Amygdala (tissue), 56 donors: ENCODE results near the gene EPHB1.
"Not testable (repeated sequence)": the region's sequence is repeated elsewhere in the genome, so short reads cannot be mapped to it uniquely, and the experiment has no call there.

Source experiments
- DNase-seq, 56 donors: peaks; one replicate each; lab custom pipeline; 2025; lab: John Stamatoyannopoulos, UW

EPHB1 gene

DNA sequence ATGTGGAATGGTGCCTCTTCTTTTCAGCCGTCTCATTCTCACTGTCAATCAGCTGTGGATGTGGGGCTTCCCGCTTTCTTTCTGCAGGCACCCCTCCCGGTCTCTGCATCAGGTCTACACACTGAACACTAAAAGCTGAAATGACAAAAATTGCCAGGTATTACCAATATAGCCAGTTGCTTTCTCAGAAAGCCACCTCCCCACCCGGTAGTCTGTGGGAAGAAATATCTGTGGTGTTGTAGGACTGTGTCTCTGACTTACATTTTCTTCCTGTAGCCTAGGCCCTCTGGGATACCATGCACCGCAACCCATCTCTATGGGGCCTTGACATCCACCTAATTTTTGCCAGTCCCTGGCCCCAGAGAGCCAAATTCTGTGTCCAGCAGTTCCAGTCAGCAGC, 19.2 kb upstream of the EPHB1 start:
- no peak for DNase-seq

DNA sequence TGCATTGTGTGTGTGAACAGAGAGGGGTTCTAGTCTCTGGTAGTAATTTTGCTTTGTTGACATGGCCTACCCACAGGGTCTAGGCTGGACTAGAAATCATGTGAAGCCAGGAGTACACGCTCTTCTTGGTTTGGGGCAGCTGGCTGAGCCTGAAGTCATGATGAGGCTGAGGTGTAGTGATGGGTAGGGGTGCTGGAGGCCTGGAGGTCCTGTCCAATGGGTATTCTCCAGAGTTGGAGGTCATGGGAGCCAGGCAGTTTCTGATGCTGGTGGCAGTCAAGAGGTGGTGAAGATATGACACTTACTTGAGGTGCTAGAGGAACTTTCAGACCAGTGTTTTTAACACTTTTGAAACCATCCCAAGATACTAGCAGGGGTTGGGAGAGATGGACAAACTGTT, 18.5 kb upstream of the EPHB1 start:
- DNase-seq, result no peak

DNA sequence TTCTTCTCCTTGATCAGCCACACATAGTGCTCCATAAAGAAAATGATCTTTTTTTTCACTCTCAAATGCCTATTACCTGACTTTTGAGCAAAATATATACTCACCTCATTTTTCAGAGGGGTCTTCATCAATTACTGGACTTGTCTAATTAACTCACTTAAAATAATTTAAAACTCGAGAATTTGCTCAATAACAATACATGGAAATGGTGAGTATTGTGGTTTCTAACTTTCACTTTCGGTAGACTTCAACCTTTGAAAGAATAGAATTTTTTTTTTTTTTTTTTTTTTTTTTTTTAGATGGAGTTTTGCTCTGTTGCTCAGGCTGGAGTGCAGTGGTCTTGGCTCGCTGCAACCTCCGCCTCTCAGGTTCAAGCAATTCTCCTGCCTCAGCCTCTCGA, 17.7 kb upstream of the EPHB1 start:
- no peak for DNase-seq

DNA sequence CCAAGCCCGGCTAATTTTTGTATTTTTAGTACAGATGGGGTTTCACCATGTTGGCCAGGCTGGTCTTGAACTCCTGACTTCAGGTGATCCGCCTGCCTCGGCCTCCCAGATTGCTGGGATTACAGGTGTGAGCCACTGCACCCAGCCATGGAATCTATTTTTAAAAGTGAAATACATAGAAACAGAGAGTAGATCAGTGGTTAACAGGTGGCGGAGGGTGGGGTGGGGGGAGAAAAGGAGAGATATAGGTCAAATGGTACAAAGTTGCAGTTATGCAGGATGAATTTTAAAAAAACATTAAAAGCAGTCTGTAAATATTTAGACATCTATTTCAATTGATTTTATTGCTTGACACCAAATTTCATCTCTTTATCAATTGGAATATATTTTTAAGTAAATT, 6.8 kb upstream of the EPHB1 start:
- not testable (repeated sequence) for DNase-seq

DNA sequence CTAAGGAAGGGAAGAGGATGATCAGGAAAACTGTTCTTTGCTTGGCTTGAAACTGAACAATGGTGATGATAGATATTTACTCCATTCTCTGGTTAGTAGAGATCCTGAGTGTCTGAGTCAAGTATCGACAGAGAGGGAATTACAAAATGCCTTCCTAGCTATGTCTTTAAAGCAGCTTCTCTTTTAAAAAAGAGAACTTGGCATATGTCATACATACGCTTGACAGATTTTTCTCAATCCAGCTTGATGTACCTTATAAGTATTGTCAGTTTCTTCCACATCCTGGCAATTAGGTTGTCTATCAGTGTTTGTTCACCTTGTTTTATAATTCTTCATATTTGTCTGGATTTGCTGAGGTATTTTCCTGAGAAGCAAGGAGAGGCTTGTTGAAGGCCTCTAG, 5.0 kb upstream of the EPHB1 start:
- no peak for DNase-seq

DNA sequence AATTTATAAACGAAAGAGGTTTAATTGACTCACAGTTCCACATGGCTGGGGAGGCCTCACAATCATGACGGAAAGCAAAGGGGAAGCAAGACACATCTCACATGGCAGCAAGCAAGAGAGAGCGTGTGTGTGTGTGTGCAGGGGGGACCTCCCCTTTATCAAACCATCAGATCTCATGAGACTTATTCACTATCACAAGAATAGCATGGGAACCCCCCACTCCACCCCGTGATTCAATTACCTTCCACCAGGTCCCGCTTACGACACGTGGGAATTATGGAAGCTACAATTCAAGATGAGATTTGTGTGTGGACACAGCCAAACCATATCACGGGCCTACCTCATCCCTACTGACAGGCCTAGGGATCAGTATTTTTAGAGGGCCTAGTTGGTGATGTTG, 3.1 kb upstream of the EPHB1 start:
- DNase-seq, result no peak

DNA sequence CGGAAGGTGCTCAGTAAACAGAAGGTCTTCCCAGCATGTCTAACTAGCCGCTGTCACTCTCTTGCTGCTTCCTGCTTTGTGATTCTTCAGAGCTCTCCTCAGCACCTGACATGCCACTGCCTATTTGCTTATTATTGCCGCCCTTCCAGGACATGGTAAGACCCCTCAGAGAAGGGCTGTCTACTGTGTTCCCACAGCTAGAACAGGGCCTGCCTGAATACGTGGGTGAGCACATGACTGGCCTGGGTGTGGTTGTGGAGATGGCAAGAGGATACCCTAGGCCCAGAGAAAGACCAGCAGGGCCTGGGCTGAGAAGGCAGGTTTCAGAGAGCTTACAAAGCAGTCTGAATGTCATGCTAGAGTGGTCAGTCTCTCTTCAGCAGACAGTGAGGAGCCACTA, 2.4 kb upstream of the EPHB1 start:
- DNase-seq, result no peak

DNA sequence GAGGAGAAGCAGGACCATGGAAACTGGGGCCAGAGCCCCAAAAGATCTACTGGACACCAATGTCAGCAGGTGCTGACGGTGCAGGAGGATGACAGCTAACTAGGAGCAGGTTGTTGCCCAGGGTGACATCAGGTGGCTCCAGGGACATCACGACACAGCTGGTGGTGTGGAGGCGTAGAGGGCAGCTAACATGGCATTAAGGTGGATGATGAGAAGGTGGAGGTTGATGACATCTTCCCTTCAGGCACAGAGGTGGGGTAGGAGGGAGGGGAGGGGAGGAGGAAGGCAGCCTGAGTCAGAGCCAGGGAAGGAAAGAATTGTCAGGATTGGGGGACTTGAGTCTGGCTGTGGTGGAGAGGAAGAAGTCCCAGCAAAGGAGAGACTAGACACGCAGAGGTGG, 1.5 kb upstream of the EPHB1 start:
- DNase-seq, result no peak

DNA sequence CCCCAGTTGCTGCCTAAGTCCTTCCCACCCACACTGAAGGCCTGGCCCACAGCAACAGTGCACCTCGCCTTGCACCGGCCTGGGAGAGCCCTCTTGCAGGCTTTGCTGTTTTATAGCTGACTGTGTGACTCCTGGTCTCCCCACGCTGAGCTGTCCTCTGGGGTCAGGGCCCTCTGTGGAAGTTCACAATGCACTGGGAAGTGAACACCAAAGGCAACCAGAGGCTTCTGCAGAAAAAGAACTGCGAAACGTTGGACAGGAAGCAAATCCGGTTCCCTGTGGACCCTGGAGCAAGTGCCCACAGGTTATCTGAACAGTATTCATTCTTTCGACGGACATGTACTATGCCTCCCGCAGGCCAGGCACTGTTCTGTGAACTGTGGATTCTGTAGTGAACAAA, 737 bp upstream of the EPHB1 start:
- DNase-seq, result no peak

DNA sequence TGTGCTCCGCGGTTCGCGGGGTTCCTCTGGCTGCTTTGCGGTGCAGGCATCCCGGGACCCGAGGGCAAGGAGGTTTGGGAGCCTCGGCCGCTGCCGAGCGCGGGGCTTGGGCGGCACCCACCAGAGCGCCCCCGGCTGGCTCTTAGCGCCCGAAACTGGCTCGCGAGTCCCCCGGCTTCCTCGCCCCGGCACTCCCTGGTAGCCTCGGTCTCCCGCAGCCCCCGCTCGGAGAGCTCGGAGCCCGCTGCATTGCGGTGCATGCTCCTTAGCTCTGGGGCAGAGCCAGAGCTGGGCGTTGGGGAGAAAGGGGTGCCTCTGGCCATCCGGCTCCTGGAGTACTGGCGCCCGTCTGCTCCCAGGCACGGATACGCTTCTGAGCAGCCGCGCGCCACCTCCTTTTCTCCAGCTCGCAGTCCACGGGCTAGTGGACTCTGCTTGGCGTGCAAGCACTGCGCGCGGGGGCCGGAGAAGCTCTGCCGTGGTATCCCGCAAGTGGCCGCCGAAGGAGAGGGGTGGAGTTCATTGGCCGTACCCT, 753 bp downstream of the EPHB1 start:
- DNase-seq, result peak in 11 of 56 donors; percentile 19 to 60 (median 43)

DNA sequence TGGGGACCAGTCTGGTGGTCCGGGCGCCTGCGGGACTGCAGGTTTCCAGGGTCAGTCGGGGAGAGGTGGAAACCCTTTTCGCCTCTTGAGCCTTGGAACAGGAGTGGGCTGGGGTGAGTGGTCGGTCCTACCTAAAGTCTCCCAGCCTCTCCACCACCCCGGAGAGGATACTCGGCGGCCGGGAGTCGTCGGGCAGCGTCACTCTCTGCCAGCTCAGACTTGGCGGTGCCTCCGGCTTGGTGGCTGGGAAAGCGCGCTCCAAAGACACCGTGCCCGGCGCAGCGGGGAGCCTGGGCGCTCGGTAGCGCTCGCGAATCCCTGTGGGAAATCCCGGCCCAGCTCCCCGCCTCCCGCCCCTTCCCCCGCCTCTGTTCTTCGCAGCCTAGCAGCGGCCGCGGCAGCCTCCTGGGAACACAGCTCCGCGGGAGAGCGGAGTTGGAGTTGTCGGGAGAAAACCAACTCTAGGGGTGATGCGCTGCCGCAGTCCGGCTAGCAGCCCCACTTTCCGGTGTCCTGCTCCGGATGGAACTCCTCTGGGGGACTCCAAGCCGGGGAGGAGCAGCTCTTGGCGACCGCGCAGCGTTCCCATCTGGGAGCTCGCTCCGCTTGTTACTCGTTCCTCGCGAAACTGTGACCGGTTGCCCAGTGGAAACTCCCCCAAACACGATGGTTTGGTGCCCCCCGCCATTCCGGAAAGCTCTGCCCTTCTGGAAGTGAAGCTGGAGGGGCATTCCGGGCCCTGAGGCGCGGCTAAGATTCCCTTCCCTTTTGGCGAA, 1.4 kb downstream of the EPHB1 start:
- peak in 37 of 56 donors; percentile 14 to 68 (median 39) for DNase-seq

DNA sequence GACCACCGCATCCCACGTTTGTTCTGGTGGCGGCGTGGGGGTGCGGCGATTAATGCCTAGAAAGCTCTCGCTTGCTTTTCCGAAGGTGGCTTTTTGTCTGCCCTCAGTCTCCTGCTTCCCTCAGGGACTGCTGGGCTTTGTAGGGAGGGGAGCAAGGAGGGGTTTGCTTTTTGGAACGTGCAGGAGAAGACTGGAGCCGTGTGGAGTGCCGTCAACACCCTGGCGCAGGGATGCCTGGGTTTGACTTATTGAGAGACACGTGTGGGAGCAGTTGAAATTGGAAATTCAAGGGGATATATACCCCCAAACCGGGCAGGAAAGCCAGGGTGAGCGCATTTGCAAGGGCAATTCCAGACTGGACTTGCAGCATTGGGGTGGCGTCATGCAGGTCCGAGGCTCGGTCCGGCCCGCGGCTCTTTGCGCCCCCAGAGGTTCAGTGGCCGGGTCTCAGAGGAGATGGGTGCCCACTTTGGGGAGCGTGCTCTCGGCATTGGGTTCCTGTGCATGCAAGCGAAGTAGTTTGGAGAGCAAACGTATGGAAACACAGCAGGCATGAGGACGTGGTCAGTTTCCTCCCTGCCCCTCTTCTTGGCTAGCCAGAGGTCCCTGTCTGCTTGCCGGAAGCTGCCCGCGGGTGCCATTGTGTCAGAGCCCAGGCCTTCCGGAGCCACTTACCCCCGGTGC, 2.1 kb downstream of the EPHB1 start:
- peak in 2 of 56 donors; percentile 21 to 28 for DNase-seq

DNA sequence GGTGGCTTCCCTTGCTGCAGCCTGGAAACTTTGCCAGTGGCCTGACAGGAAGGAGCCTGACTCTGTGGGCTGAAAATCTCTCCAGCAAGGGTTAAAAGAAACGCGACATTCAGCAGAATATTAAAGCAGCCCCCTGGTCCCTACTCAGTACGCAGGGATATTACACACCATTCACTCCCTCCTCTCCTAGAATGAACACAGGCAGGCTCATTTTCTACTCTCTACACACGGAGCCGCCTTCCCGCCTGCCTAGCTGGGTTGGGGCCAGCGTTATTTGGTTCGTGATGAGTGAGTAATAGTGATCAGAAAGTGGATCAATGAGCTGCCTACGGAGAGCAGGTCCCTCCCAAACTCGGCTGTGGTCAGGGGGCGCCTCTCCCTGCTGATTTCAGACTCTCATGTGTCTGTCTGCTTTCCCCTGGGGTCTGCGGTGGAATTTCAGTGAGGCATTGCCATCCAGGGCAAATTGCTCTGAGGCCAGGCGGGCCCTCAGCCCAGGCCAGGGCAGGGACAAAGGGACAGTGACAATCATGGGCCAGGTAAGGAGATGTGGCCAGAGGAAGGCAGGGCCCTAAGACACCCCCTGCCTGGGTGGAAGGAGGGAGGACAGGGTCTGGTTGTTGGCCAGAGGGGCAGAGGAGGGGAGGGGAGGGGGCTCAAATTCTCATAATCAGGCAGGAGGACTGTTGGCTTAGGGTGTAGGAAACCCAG, 2.8 kb downstream of the EPHB1 start:
- no peak for DNase-seq

DNA sequence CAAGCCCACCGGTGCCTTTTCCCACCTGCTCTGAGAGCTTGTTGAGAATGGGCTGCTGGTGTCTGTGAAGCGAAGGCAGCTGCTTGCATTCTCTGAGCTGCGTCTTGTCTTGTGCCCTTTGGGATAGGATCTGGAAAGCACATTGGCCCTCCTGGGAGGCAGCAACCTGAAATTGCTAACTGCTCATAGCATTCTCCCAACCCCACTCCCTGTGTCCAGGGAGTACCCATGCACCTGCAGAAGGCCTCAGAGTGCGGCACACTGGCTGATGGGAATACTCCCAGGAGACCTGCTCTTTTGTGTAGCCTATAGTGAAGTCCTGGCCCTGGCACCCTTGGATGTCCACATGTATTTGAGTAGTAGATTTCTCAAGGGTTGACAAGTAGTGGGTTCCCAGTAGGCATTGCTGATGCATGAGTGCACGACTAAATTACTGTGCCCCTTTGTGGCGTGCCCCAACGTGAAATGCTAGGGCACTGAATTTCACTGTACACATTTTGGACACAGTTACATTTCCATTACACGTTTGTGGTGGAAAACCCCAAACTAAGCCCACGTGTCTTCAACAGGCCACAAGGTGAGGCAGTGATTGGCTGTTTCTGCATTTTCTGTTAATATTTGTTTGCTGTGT, 3.7 kb downstream of the EPHB1 start:
- no peak for DNase-seq

DNA sequence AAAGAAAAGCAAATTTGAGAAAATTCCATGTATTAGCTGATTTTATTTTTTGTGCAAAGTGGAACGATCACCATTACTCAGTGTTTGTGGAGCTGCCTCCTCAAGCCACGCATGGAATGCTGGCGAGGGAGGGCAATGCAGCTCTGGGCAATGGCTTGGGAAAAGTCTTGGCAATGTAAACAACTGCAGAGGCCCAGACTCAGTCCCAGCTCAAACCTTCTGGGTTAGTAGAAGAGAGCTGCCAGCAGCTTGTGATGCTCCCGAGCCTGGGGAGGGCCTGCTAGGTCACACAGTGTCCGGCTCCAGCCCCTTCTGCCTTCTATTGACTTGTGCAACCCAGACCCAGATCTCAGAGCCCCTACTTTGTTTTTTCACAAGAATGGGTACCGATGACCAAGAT, 4.3 kb downstream of the EPHB1 start:
- DNase-seq, result peak in 13 of 56 donors; percentile 3 to 52 (median 27)

DNA sequence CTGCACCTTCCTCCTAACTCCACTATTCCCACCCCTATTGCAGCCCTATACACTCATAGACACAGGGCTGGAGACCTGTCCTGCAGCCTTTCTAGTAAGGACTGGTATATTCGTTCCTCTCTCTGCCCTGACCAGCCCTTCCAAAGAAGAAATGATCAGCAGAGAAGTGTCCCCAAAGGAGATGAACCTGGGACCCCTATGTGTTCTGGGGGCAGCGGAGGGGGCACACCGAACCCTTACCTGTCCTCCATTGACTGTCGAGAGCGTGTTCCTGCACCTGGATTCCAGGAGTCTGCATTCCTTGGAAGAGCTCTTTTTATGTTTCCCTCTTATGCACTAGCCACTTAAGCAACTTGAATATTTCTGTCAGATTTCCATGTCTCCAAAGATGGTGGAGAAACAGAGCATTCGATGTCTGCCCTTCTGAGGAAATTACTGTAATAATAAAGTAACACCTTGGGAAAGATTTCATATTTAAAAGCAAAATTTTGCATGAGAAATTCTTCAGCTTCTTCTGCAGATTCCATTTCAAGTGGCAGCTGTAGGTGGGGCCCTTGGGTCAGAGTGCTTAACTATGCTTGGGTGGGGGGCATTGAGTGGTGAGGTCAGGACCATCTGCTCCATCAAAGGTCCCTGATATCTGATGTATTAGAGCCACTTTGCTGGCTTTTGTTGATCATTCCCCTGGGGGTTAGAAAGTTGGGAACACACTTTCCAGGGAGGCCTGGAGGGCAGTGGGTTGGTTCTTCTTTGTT, 6.3 kb downstream of the EPHB1 start:
- DNase-seq, result no peak

DNA sequence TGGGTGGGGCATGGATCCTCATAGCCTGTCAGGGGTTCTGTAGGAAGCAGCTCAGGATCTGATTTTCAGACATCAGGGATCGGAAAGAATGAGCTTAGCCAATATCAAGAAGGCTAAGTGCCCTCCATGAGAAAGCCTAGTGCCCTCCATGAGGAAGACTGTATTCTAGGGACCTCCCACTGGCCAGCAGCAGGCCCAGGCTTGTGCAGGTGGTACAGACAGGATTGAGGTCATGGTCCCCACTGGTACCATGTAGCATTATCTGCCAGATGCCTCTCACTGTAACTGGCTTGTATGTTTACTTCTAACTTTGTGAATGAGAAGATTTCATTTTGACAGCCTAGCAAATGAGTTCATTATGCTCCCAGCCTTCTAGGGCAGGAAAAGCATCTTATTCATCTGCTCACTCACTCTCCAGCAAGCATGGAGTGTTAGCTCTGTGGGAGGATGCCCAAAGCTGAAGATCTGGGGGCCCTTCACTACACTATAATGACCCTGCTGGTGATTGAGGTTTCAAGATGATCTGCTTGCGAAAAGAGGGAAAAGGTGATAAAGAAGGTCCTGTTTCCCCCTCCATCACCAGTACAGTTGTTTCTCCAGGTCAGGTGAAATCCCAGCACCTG, 7.5 kb downstream of the EPHB1 start:
- DNase-seq, result no peak

DNA sequence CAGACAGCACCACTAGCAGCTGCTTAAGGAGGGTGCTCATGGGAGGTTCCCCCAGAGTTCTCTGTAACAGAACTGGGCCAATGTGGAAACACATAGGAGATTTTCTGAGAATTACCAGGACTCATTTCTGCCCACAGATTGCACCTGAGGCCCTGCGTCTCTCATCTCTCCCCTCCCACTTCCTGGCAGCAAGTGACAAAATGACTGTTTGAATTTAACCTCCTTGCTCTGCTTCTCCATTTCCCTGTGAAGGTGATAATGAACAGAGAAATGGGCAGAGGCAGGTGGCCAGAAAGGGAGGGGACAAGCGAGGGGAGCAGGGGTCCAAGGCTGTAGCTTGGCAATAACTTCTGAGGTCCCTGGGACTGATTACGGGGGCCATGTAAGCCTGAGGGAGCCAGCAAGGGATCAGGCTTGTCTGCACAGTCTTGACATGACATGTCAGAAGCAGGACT, 8.0 kb downstream of the EPHB1 start:
- no peak for DNase-seq

DNA sequence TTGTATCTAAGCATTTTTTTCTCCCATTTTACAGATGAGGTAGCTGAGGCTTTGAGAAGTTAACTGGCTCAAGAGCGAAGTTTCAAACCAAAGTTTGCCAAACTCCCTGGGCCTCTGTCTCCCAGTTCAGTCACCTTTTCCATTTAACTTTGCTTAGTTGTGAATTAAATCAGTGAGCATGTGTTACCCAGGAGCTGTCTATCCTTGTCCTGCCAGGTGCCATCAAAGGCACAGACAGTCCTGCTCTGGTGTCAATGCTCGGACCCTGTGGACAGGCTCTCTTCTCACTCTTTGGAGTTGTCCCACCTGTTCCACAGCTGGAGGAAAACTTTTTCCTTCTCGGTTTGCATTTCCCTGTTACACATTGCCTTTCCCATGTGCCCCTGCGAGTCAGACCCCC, 8.6 kb downstream of the EPHB1 start:
- DNase-seq, result no peak
